Neural cell (in vitro differentiated cells): ENCODE measurements around the gene CCL1. TPM values are rescaled to one million over a fixed set of nuclear protein-coding genes. Genes with fewer than 3 reads are reported as not detected.

Experiments used
- H2AFZ ChIP-seq: fragments of 200-600, 300-800 bp; sonication (generic), shearing (Covaris generic); 2 replicates; pipeline ENCODE4 v1.6.0; 2014; ENCODE audit warnings: low read depth, mild to moderate bottlenecking, antibody characterized with exemption, low read length, moderate library complexity
- H3F3A ChIP-seq: fragments of 200-600 bp; shearing (Covaris generic); 2 replicates; pipeline ENCODE4 v1.6.1; 2016; ENCODE audit warnings: mild to moderate bottlenecking, moderate library complexity, mixed read lengths, antibody characterized with exemption, low read length; ENCODE audit not compliant: insufficient read depth, poor library complexity, severe bottlenecking
- H3K27ac ChIP-seq: fragments of 200-600, 300-800 bp; sonication (generic), shearing (Covaris generic); 2 replicates; pipeline ENCODE4 v1.5.1; 2014; ENCODE audit warnings: mild to moderate bottlenecking, low read length, moderate library complexity
- H3K27me3 ChIP-seq: fragments of 300-800, 200-600 bp; sonication (generic), shearing (Covaris generic); 2 replicates; pipeline ENCODE4 v1.6.0; 2014; ENCODE audit warnings: mild to moderate bottlenecking, low read depth, low read length, moderate library complexity; ENCODE audit not compliant: insufficient read depth
- H3K36me3 ChIP-seq: fragments of 300-800, 200-600 bp; sonication (generic), shearing (Covaris generic); 2 replicates; pipeline ENCODE4 v1.5.1; 2014; ENCODE audit warnings: mild to moderate bottlenecking, antibody characterized with exemption, low read length, moderate library complexity; ENCODE audit not compliant: insufficient read depth
- H3K4me2 ChIP-seq: fragments of 300-800, 200-600 bp; sonication (generic), shearing (Covaris generic); 2 replicates; pipeline ENCODE4 v1.6.0; 2014; ENCODE audit warnings: mild to moderate bottlenecking, low read length
- H3K4me3 ChIP-seq: fragments of 300-800, 200-600 bp; sonication (generic), shearing (Covaris generic); 2 replicates; pipeline ENCODE4 v1.5.1; 2014; ENCODE audit warnings: mild to moderate bottlenecking, low read length, moderate library complexity
- H3K79me2 ChIP-seq: fragments of 200-600 bp; shearing (Covaris generic); replicated peaks from 2 replicates; pipeline ENCODE4 v1.6.0; 2014; ENCODE audit warnings: mild to moderate bottlenecking, low read length, moderate library complexity; ENCODE audit not compliant: insufficient read depth
- H3K9ac ChIP-seq: fragments of 300-800, 200-600 bp; sonication (generic), shearing (Covaris generic); 2 replicates; pipeline ENCODE4 v1.6.1; 2016; ENCODE audit warnings: mild to moderate bottlenecking, low read length, mixed read lengths
- H3K9me2 ChIP-seq: fragments of 200-600 bp; shearing (Covaris generic); 2 replicates; pipeline ENCODE4 v1.6.1; 2016; ENCODE audit warnings: mild to moderate bottlenecking, low read length, mixed read lengths; ENCODE audit not compliant: insufficient read depth
- H3K9me3 ChIP-seq: fragments of 200-600, 300-800 bp; sonication (generic), shearing (Covaris generic); 2 replicates; pipeline ENCODE4 v1.6.1; 2016; ENCODE audit warnings: mild to moderate bottlenecking, mixed run types, low read length, moderate library complexity, mixed read lengths
- H4K20me1 ChIP-seq: fragments of 200-600 bp; shearing (Covaris generic); 2 replicates; pipeline ENCODE4 v1.6.1; 2016; ENCODE audit warnings: mild to moderate bottlenecking, mixed run types; ENCODE audit not compliant: insufficient read depth
- CTCF ChIP-seq: fragments of 450-650 bp; IDR thresholded peaks from 2 replicates; pipeline ENCODE4 v1.5.1; 2014; ENCODE audit warnings: antibody characterized with exemption, mild to moderate bottlenecking, moderate library complexity; ENCODE audit not compliant: poor library complexity, severe bottlenecking
- EP300 ChIP-seq: fragments of 450-650 bp; conservative IDR thresholded peaks from 2 replicates; pipeline ENCODE4 v1.6.1; 2014; ENCODE audit warnings: antibody characterized with exemption, mild to moderate bottlenecking, moderate library complexity; ENCODE audit not compliant: poor library complexity, severe bottlenecking
- EZH2 ChIP-seq: fragments of 200-600, 300-800 bp; shearing (Covaris generic), sonication (generic); IDR thresholded peaks from 2 replicates; pipeline ENCODE4 v1.6.1; 2014; ENCODE audit warnings: antibody characterized with exemption, low read length, borderline replicate concordance, mild to moderate bottlenecking; ENCODE audit not compliant: insufficient read depth, poor library complexity, severe bottlenecking
- MXI1 ChIP-seq: fragments of 450-650 bp; conservative IDR thresholded peaks from 2 replicates; pipeline ENCODE4 v1.6.1; 2014; ENCODE audit warnings: antibody characterized with exemption, mild to moderate bottlenecking; ENCODE audit not compliant: poor library complexity, severe bottlenecking
- POLR2AphosphoS5 ChIP-seq: IDR thresholded peaks from 2 replicates; pipeline ENCODE4 v1.6.1; 2012
- RAD21 ChIP-seq: fragments of 450-650 bp; conservative IDR thresholded peaks from 2 replicates; pipeline ENCODE4 v1.6.1; 2014; ENCODE audit warnings: antibody characterized with exemption, mild to moderate bottlenecking, moderate library complexity
- REST ChIP-seq: IDR thresholded peaks from 2 replicates; pipeline ENCODE4 v1.6.1; 2012; ENCODE audit warnings: borderline replicate concordance
- SMC3 ChIP-seq: fragments of 450-650 bp; conservative IDR thresholded peaks from 2 replicates; pipeline ENCODE4 v1.6.1; 2014; ENCODE audit warnings: antibody characterized with exemption, mild to moderate bottlenecking, moderate library complexity; ENCODE audit not compliant: poor library complexity
- TAF1 ChIP-seq: IDR thresholded peaks from 2 replicates; pipeline ENCODE4 v1.6.1; 2012; ENCODE audit warnings: low read depth
- polyA plus RNA-seq: library from polyadenylated mRNA; depleted of rRNA; stranded (reverse); fragments of >200 nt; gene quantifications from 2 replicates; pipeline ENCODE4 v1.2.3, GENCODE V29; 2014

The CCL1 gene
- polyA plus RNA-seq, 1 donor from 2014 or later: not detected

- H4K20me1 ChIP-seq: no peaks in the 10 kb centered on the region
- H3K9me3 ChIP-seq: no peaks in the 10 kb centered on the region
- H3F3A ChIP-seq: no peaks in the 10 kb centered on the region
- H3K9me2 ChIP-seq: no peaks in the 10 kb centered on the region
- H3K4me2 ChIP-seq: no peak overlapping the region
- H3K9ac ChIP-seq: no peak overlapping the region
- H2AFZ ChIP-seq: no peak overlapping the region
- no peak overlapping the region for H3K27ac ChIP-seq
- no peak overlapping the region for H3K4me3 ChIP-seq
- TF ChIP-seq EZH2 (no peak), POLR2AphosphoS5 (no peak), REST (no peak), RAD21 (no peak), SMC3 (no peak), TAF1 (no peak), CTCF (no peak)
- H3K27me3 ChIP-seq: no peaks in the 10 kb centered on the region
- H3K79me2 ChIP-seq: no peaks in the 10 kb centered on the region
- no peaks in the 10 kb centered on the region for H3K36me3 ChIP-seq
Observed at GRCh38 chr17:34347063-34347462, 16.0 kb downstream of the CCL1 start.

GRCh38 chr17:34341916-34342315, 21.1 kb downstream of the CCL1 start:
- Histone ChIP-seq H2AFZ (no peak overlapping the region), H3K4me2 (no peak overlapping the region), H3K36me3 (no peaks in the 10 kb centered on the region), H3K27me3 (no peaks in the 10 kb centered on the region), H3K9me2 (no peaks in the 10 kb centered on the region), H4K20me1 (no peaks in the 10 kb centered on the region), H3F3A (no peaks in the 10 kb centered on the region), H3K79me2 (no peaks in the 10 kb centered on the region), H3K27ac (no peak overlapping the region), H3K9me3 (no peaks in the 10 kb centered on the region), H3K4me3 (no peak overlapping the region), H3K9ac (no peak overlapping the region)
- TF ChIP-seq EZH2 (no peak), SMC3 (no peak), POLR2AphosphoS5 (no peak), REST (no peak), EP300 (no peak), MXI1 (no peak), TAF1 (no peak), RAD21 (no peak), CTCF (no peak)
